ENCODE data around the gene CMYA5. TPM values are rescaled to one million over a fixed set of nuclear protein-coding genes. Genes with fewer than 3 reads are reported as not detected.

CMYA5 gene
- total RNA-seq, 2 donors from 2014 or later, result 1,199 to 1,662 TPM

- no peak for TF ChIP-seq CTCF (IDR thresholded peaks at IDR 0.05)
- Histone ChIP-seq H3K27ac (no peak overlapping the region), H3K4me1 (peaks cover 0 to 12% of the 10 kb centered on the region in 2 donors), H3K9me3 (no peaks in the 10 kb centered on the region), H3K27me3 (no peaks in the 10 kb centered on the region), H3K36me3 (peaks cover 61% of the 10 kb centered on the region), H3K4me3 (no peak overlapping the region)
- no peak for DNase-seq (ENCODE audit: low spot score)
These were observed 64.4 kb downstream of the CMYA5 start for GRCh38 chr5:79753877-79754645.

- Histone ChIP-seq H3K4me3 (no peak overlapping the region), H3K4me1 (peaks cover 0 to 12% of the 10 kb centered on the region in 2 donors), H3K27me3 (no peaks in the 10 kb centered on the region), H3K9me3 (no peaks in the 10 kb centered on the region), H3K27ac (no peak overlapping the region), H3K36me3 (peaks cover 69% of the 10 kb centered on the region)
- DNase-seq (ENCODE audit: low spot score), result no peak
- TF ChIP-seq CTCF (IDR thresholded peaks at IDR 0.05), result no peak
These were observed 65.4 kb downstream of the CMYA5 start for GRCh38 chr5:79754865-79755555.

- no peak for TF ChIP-seq CTCF (IDR thresholded peaks at IDR 0.05)
- H3K36me3 ChIP-seq, result peaks cover 79% of the 10 kb centered on the region
- no peaks in the 10 kb centered on the region for H3K27me3 ChIP-seq
These were observed 66.4 kb downstream of the CMYA5 start for GRCh38 chr5:79756076-79756475.

GRCh38 chr5:79759436-79759835, 69.8 kb downstream of the CMYA5 start:
- no peak for TF ChIP-seq CTCF (IDR thresholded peaks at IDR 0.05)
- H3K27ac ChIP-seq, result no peak overlapping the region
- no peaks in the 10 kb centered on the region for H3K4me1 ChIP-seq
- H3K36me3 ChIP-seq, result peaks cover 80% of the 10 kb centered on the region
- H3K27me3 ChIP-seq, result no peaks in the 10 kb centered on the region
- no peak overlapping the region for H3K4me3 ChIP-seq
- DNase-seq (ENCODE audit: low spot score), result no peak
- no peaks in the 10 kb centered on the region for H3K9me3 ChIP-seq

More at GRCh38 chr5:79756076-79756475, 66.4 kb downstream of the CMYA5 start:
- Histone ChIP-seq H3K9me3 (no peaks in the 10 kb centered on the region), H3K27ac (no peak overlapping the region), H3K4me3 (no peak overlapping the region), H3K4me1 (peaks cover 0 to 12% of the 10 kb centered on the region in 2 donors)
- DNase-seq (ENCODE audit: low spot score), result no peak

- H3K4me3 ChIP-seq, result no peak overlapping the region
- no peaks in the 10 kb centered on the region for H3K4me1 ChIP-seq
- peaks cover 76% of the 10 kb centered on the region for H3K36me3 ChIP-seq
- no peaks in the 10 kb centered on the region for H3K9me3 ChIP-seq
- TF ChIP-seq CTCF (IDR thresholded peaks at IDR 0.05), result no peak
- no peak overlapping the region for H3K27ac ChIP-seq
- DNase-seq (ENCODE audit: low spot score), result no peak
- H3K27me3 ChIP-seq, result no peaks in the 10 kb centered on the region
These were observed 70.2 kb downstream of the CMYA5 start for GRCh38 chr5:79759848-79760247.

Measured in right atrium auricular region (tissue), 2 donors.